HCT116 (cell line): Measurements from ENCODE around the gene HIBADH. TPM values are rescaled to one million over a fixed set of nuclear protein-coding genes. Genes with fewer than 3 reads are reported as not detected.

Experiments
- ATAC-seq: fragments of 200-7000 bp; cut with Tn5 transposase; 2 replicates; pipeline ENCODE4 v1.9.1; 2020; ENCODE audit warnings: mild to moderate bottlenecking, moderate library complexity
- BruUV-seq: library from RNA; stranded (reverse); fragments of 400-500 nt; replicated peaks from 2 replicates; lab custom pipeline; 2021; lab: Mats Ljungman, UMichigan
- CTCF ChIA-PET: fragments of 300-600 bp; sonication (Branson Sonifier 250); formaldehyde crosslinking; loops from one replicate; lab custom pipeline; 2021; ENCODE audit warnings: antibody characterized with exemption; lab: Charles Lee
- POLR2A ChIA-PET: fragments of 300-600, 350-600 bp; sonication (Branson Sonifier 250); formaldehyde crosslinking; loops from one replicate; lab custom pipeline; 2021; ENCODE audit warnings: antibody characterized with exemption; lab: Charles Lee
- RAD21 ChIA-PET, 2 experiments: fragments of 300-600 bp; sonication (Branson Sonifier 250); formaldehyde crosslinking; loops; one replicate each; lab custom pipeline; 2023; ENCODE audit warnings: low total read pairs in 2 of 2; ENCODE audit not compliant: uncharacterized antibody in 2 of 2, unreplicated experiment in 2 of 2, low non-redundant PET in 1 of 2; lab: Charles Lee
- DNase-seq: peaks from one replicate; pipeline ENCODE4 v3.0.0-alpha.2; 2010; ENCODE audit warnings: low read depth, low spot score
- H2AFZ ChIP-seq: fragments of 200-600 bp; shearing (Covaris generic), sonication (generic); 2 replicates; pipeline ENCODE4 v1.6.1; 2017; ENCODE audit warnings: low read depth, mixed run types, mixed read lengths, antibody characterized with exemption, low read length; ENCODE audit not compliant: poor library complexity, severe bottlenecking
- H3K27ac ChIP-seq: 2 replicates; pipeline ENCODE4 v1.5.1; 2012; ENCODE audit warnings: low read depth, low read length
- H3K27me3 ChIP-seq: fragments of 200-600 bp; sonication (generic); 2 replicates; pipeline ENCODE4 v1.6.1; 2016; ENCODE audit warnings: mixed run types, low read length, mixed read lengths; ENCODE audit not compliant: insufficient read depth
- H3K36me3 ChIP-seq, 2 experiments: fragments of 200-500 bp in 1 of 2; fragments of 200-600 bp in 1 of 2; sonication (Bioruptor generic) in 1 of 2; sonication (generic) in 1 of 2; 2 replicates each; pipeline versions ENCODE4 v1.5.1 to v1.6.1; 2014 to 2016; ENCODE audit warnings: low read length in 2 of 2, inconsistent platforms in 1 of 2, mixed read lengths in 1 of 2, mixed run types in 1 of 2; ENCODE audit not compliant: insufficient read depth in 2 of 2, control insufficient read depth in 1 of 2
- H3K4me1 ChIP-seq, 2 experiments: fragments of 200-600 bp in 1 of 2; sonication (generic) in 1 of 2; 2 replicates each; pipeline versions ENCODE4 v1.5.1 to v1.6.1; 2012 to 2017; ENCODE audit warnings: low read length in 2 of 2, inconsistent platforms in 1 of 2, mild to moderate bottlenecking in 1 of 2, mixed read lengths in 1 of 2, mixed run types in 1 of 2, moderate library complexity in 1 of 2; ENCODE audit not compliant: insufficient read depth in 2 of 2, control insufficient read depth in 1 of 2
- H3K4me2 ChIP-seq: fragments of 200-600 bp; sonication (generic); 2 replicates; pipeline ENCODE4 v1.6.1; 2017; ENCODE audit warnings: mixed run types, low read length, mixed read lengths
- H3K4me3 ChIP-seq, 2 experiments: fragments of 200-600 bp in 1 of 2; sonication (generic) in 1 of 2; replicated peaks in 1 of 2; 2 replicates each; pipeline ENCODE4 v1.5.1; 2011 to 2016; ENCODE audit warnings: low read length in 2 of 2, control low read depth in 1 of 2, low read depth in 1 of 2, mild to moderate bottlenecking in 1 of 2, mixed read lengths in 1 of 2, mixed run types in 1 of 2
- H3K79me2 ChIP-seq: fragments of 200-600 bp; sonication (generic); 2 replicates; pipeline ENCODE4 v1.6.1; 2017; ENCODE audit warnings: mild to moderate bottlenecking, mixed run types, low read length, moderate library complexity, mixed read lengths; ENCODE audit not compliant: insufficient read depth
- H3K9ac ChIP-seq: fragments of 200-600 bp; sonication (generic); 2 replicates; pipeline ENCODE4 v1.6.1; 2016; ENCODE audit warnings: low read length, mixed read lengths
- H3K9me2 ChIP-seq: fragments of 200-600 bp; sonication (generic), shearing (Covaris generic); 2 replicates; pipeline ENCODE4 v1.6.1; 2017; ENCODE audit warnings: mixed run types, mild to moderate bottlenecking, moderate library complexity; ENCODE audit not compliant: insufficient read depth
- H3K9me3 ChIP-seq, 2 experiments: fragments of 200-500 bp in 1 of 2; fragments of 200-600 bp in 1 of 2; sonication (Bioruptor generic) in 1 of 2; sonication (generic) in 1 of 2; 2 replicates each; pipeline ENCODE4 v1.6.1; 2014 to 2017; ENCODE audit warnings: low read length in 2 of 2, mixed read lengths in 2 of 2, inconsistent platforms in 1 of 2, low read depth in 1 of 2, mild to moderate bottlenecking in 1 of 2, mixed run types in 1 of 2, moderate library complexity in 1 of 2; ENCODE audit not compliant: control insufficient read depth in 1 of 2, insufficient read depth in 1 of 2
- H4K20me1 ChIP-seq: fragments of 200-600 bp; sonication (generic), shearing (Covaris generic); 2 replicates; pipeline ENCODE4 v1.6.1; 2017; ENCODE audit warnings: mixed run types, mild to moderate bottlenecking, moderate library complexity; ENCODE audit not compliant: insufficient read depth
- CEBPB ChIP-seq: IDR thresholded peaks from 2 replicates; pipeline ENCODE4 v1.6.1; 2012; ENCODE audit warnings: low read depth
- EGR1 ChIP-seq: IDR thresholded peaks from 2 replicates; pipeline ENCODE4 v1.6.1; 2012; ENCODE audit warnings: low read depth
- ELF1 ChIP-seq: IDR thresholded peaks from 2 replicates; pipeline ENCODE4 v1.6.1; 2012; ENCODE audit warnings: low read depth, borderline replicate concordance
- FOSL1 ChIP-seq: IDR thresholded peaks from 2 replicates; pipeline ENCODE4 v1.6.1; 2012; ENCODE audit warnings: low read depth
- JUND ChIP-seq: IDR thresholded peaks from 2 replicates; pipeline ENCODE4 v1.6.1; 2012
- POLR2AphosphoS5 ChIP-seq: IDR thresholded peaks from 2 replicates; pipeline ENCODE4 v1.6.1; 2011; ENCODE audit warnings: mild to moderate bottlenecking, low read depth, low read length, moderate library complexity
- RAD21 ChIP-seq: IDR thresholded peaks from 2 replicates; pipeline ENCODE4 v1.6.1; 2012; ENCODE audit warnings: low read depth, mild to moderate bottlenecking
- SIN3A ChIP-seq: IDR thresholded peaks from 2 replicates; pipeline ENCODE4 v1.6.1; 2012; ENCODE audit warnings: low read depth
- SP1 ChIP-seq: IDR thresholded peaks from 2 replicates; pipeline ENCODE4 v1.6.1; 2012; ENCODE audit warnings: low read depth
- ZFX ChIP-seq: fragments of 450-650 bp; IDR thresholded peaks from 2 replicates; pipeline ENCODE4 v1.6.1; 2017
- intact Hi-C: fragments of 100-400 bp; cut with micrococcal nuclease; formaldehyde crosslinking; loops from 2 replicates; pipeline ENCODE4 v1.10.0; 2022
- total RNA-seq: library from RNA; stranded (reverse); gene quantifications from one replicate; pipeline ENCODE4 v1.2.1, GENCODE V29; 2021; ENCODE audit not compliant: unreplicated experiment
- TF ChIP-seq, protein P1 (sequence below): IDR thresholded peaks from 2 replicates; pipeline ENCODE4 v1.6.1; 2011; ENCODE audit warnings: mild to moderate bottlenecking, low read length, moderate library complexity; ENCODE audit not compliant: insufficient replicate concordance; ENCODE audit errors: extremely low read depth
- TF ChIP-seq, protein P2 (sequence below), 3 experiments: fragments of 200-600 bp in 1 of 3; sonication (generic) in 1 of 3; IDR thresholded peaks in 2 of 3; conservative IDR thresholded peaks in 1 of 3; 2 replicates each; pipeline ENCODE4 v1.5.1; 2012 to 2017; ENCODE audit warnings: low read depth in 2 of 3, low read length in 2 of 3, antibody characterized with exemption in 1 of 3, borderline replicate concordance in 1 of 3, control low read depth in 1 of 3, mild to moderate bottlenecking in 1 of 3, mixed read lengths in 1 of 3, mixed run types in 1 of 3, moderate library complexity in 1 of 3; ENCODE audit not compliant: insufficient read depth in 1 of 3
- TF ChIP-seq, protein P3 (sequence below): IDR thresholded peaks from 2 replicates; pipeline ENCODE4 v1.6.1; 2012; ENCODE audit warnings: low read depth

The HIBADH gene
- total RNA-seq, 1 experiment from 2014 or later, result 32.4 TPM

DNA sequence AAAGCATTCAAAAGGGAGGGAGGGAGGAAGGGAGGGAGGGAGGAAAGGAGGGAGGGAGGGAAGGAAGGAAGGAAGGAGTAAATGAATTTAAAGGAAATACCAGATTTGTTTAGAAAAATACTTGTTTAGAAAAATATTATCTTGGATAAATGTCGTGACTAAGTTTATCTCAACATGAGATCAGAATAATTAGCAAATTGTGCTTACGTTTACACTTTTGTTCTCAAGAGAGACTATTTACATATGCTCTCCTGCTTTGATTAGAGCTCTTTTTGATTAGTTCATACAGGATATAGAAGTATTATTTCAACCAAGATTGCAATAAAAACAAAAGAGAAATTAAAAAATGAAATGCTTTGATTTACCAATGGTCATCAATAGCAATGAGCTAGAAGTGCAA lies 186.2 kb downstream of the HIBADH start:
- no peaks in the 10 kb centered on the region for H3K79me2 ChIP-seq

More for the DNA sequence above, 186.2 kb downstream of the HIBADH start:
- BruUV-seq, result no TSS peak
- ChIA-PET CTCF (no interaction called here), RAD21 (no interaction called here), POLR2A (no interaction called here)
- no peak for ATAC-seq
- no peak overlapping the region for H3K27ac ChIP-seq
- H3K9me3 ChIP-seq, result no peaks in the 10 kb centered on the region
- no peak overlapping the region for H3K9ac ChIP-seq
- no peak overlapping the region for H3K4me3 ChIP-seq
- no peaks in the 10 kb centered on the region for H3K27me3 ChIP-seq
- TF ChIP-seq SIN3A (no peak), SP1 (no peak), FOSL1 (no peak), RAD21 (no peak), EGR1 (no peak), ZFX (no peak), POLR2AphosphoS5 (no peak), ELF1 (no peak), CEBPB (no peak), JUND (no peak)
- TF ChIP-seq, protein P1, sequence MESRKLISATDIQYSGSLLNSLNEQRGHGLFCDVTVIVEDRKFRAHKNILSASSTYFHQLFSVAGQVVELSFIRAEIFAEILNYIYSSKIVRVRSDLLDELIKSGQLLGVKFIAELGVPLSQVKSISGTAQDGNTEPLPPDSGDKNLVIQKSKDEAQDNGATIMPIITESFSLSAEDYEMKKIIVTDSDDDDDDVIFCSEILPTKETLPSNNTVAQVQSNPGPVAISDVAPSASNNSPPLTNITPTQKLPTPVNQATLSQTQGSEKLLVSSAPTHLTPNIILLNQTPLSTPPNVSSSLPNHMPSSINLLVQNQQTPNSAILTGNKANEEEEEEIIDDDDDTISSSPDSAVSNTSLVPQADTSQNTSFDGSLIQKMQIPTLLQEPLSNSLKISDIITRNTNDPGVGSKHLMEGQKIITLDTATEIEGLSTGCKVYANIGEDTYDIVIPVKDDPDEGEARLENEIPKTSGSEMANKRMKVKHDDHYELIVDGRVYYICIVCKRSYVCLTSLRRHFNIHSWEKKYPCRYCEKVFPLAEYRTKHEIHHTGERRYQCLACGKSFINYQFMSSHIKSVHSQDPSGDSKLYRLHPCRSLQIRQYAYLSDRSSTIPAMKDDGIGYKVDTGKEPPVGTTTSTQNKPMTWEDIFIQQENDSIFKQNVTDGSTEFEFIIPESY, result no peak
- TF ChIP-seq, protein P2, sequence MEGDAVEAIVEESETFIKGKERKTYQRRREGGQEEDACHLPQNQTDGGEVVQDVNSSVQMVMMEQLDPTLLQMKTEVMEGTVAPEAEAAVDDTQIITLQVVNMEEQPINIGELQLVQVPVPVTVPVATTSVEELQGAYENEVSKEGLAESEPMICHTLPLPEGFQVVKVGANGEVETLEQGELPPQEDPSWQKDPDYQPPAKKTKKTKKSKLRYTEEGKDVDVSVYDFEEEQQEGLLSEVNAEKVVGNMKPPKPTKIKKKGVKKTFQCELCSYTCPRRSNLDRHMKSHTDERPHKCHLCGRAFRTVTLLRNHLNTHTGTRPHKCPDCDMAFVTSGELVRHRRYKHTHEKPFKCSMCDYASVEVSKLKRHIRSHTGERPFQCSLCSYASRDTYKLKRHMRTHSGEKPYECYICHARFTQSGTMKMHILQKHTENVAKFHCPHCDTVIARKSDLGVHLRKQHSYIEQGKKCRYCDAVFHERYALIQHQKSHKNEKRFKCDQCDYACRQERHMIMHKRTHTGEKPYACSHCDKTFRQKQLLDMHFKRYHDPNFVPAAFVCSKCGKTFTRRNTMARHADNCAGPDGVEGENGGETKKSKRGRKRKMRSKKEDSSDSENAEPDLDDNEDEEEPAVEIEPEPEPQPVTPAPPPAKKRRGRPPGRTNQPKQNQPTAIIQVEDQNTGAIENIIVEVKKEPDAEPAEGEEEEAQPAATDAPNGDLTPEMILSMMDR (IDR thresholded peaks at IDR 0.05 in 2 of 3, conservative IDR thresholded peaks at IDR 0.05 in 1 of 3; ENCODE audit: borderline replicate concordance in 1 of 3, insufficient read depth in 1 of 3, low read depth in 2 of 3, low read length in 2 of 3), result no peak
- TF ChIP-seq, protein P3, sequence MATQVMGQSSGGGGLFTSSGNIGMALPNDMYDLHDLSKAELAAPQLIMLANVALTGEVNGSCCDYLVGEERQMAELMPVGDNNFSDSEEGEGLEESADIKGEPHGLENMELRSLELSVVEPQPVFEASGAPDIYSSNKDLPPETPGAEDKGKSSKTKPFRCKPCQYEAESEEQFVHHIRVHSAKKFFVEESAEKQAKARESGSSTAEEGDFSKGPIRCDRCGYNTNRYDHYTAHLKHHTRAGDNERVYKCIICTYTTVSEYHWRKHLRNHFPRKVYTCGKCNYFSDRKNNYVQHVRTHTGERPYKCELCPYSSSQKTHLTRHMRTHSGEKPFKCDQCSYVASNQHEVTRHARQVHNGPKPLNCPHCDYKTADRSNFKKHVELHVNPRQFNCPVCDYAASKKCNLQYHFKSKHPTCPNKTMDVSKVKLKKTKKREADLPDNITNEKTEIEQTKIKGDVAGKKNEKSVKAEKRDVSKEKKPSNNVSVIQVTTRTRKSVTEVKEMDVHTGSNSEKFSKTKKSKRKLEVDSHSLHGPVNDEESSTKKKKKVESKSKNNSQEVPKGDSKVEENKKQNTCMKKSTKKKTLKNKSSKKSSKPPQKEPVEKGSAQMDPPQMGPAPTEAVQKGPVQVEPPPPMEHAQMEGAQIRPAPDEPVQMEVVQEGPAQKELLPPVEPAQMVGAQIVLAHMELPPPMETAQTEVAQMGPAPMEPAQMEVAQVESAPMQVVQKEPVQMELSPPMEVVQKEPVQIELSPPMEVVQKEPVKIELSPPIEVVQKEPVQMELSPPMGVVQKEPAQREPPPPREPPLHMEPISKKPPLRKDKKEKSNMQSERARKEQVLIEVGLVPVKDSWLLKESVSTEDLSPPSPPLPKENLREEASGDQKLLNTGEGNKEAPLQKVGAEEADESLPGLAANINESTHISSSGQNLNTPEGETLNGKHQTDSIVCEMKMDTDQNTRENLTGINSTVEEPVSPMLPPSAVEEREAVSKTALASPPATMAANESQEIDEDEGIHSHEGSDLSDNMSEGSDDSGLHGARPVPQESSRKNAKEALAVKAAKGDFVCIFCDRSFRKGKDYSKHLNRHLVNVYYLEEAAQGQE, result no peak
- no peak for DNase-seq
- intact Hi-C loops, result no loop called here
- H2AFZ ChIP-seq, result no peak overlapping the region
- no peaks in the 10 kb centered on the region for H3K36me3 ChIP-seq
- no peak overlapping the region for H3K4me2 ChIP-seq
- H3K4me1 ChIP-seq, result no peaks in the 10 kb centered on the region
- H3K9me2 ChIP-seq, result no peaks in the 10 kb centered on the region
- no peaks in the 10 kb centered on the region for H4K20me1 ChIP-seq
